ENCODE results near the gene C17orf78.
"Not testable (repeated sequence)": the region's sequence is repeated elsewhere in the genome, so short reads cannot be mapped to it uniquely, and the experiment has no call there.

C17orf78 gene

GRCh38 chr17:37441369-37442014 is 65.7 kb downstream of the C17orf78 start:
- not testable (repeated sequence) for DNase-seq
